Hepatocyte (in vitro differentiated cells): ENCODE measurements around the gene ZFP91.

Experiments used
- CTCF ChIP-seq: fragments of 200-600 bp; sonication (generic); IDR thresholded peaks from 2 replicates; pipeline ENCODE4 v1.5.1; 2016; ENCODE audit warnings: antibody characterized with exemption, mild to moderate bottlenecking; ENCODE audit not compliant: poor library complexity
- EZH2phosphoT487 ChIP-seq: fragments of 200-600 bp; sonication (generic); IDR thresholded peaks from one replicate; pipeline ENCODE4 v1.6.1; 2018; ENCODE audit warnings: antibody characterized with exemption, mild to moderate bottlenecking, low read depth, moderate library complexity; ENCODE audit not compliant: unreplicated experiment, severe bottlenecking

GRCh38 chr11:58578136-58578634 is 678 bp upstream of the ZFP91 start:
- TF ChIP-seq CTCF = no peak
- no peak for TF ChIP-seq EZH2phosphoT487
